ENCODE measurements around the gene NAV3.

DNA sequence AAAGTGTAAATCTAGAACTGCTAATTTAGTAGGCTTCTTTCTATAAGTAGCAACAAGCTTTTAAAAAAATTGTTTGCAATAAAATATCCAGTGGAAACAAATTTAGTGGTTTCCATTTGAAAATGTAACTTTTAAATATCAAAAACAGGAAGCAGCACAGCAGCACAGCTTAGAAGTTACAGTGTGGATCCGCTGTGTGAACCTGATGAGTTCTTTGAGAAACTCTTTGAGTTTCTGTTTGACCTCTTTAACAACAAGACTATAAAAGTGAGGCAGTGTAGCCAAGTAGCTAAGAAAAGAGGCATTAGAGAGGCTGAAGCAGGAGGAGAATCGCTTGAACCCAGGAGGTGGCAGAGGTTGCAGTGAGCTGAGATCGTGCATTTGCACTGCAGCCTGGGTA is 178.3 kb downstream of the NAV3 start:
- TF ChIP-seq, protein P1, sequence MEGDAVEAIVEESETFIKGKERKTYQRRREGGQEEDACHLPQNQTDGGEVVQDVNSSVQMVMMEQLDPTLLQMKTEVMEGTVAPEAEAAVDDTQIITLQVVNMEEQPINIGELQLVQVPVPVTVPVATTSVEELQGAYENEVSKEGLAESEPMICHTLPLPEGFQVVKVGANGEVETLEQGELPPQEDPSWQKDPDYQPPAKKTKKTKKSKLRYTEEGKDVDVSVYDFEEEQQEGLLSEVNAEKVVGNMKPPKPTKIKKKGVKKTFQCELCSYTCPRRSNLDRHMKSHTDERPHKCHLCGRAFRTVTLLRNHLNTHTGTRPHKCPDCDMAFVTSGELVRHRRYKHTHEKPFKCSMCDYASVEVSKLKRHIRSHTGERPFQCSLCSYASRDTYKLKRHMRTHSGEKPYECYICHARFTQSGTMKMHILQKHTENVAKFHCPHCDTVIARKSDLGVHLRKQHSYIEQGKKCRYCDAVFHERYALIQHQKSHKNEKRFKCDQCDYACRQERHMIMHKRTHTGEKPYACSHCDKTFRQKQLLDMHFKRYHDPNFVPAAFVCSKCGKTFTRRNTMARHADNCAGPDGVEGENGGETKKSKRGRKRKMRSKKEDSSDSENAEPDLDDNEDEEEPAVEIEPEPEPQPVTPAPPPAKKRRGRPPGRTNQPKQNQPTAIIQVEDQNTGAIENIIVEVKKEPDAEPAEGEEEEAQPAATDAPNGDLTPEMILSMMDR (IDR thresholded peaks at IDR 0.05; ENCODE audit: low read depth, low read length): no peak
- TF ChIP-seq EZH2phosphoT487 (IDR thresholded peaks at IDR 0.05; ENCODE audit: low read depth): no peak

Data from OCI-LY3 (cell line).